Testis (tissue), 3 donors: ENCODE results near the gene NPLOC4. TPM values are rescaled to one million over a fixed set of nuclear protein-coding genes. Genes with fewer than 3 reads are reported as not detected.
A peak's percentile ranks its signal among the peaks of the same experiment; 100 is the strongest.

ENCODE experiments used
- DNase-seq: peaks from one replicate; pipeline ENCODE4 v3.0.0-alpha.2; 2019
- H3K27ac ChIP-seq, 2 donors: fragments of 200-600 bp; sonication (generic); one replicate each; pipeline ENCODE4 v1.5.1; 2019
- H3K27me3 ChIP-seq: fragments of 200-600 bp; sonication (generic); one replicate; pipeline ENCODE4 v1.5.1; 2019
- H3K36me3 ChIP-seq: fragments of 200-600 bp; sonication (generic); one replicate; pipeline ENCODE4 v1.5.1; 2017; ENCODE audit warnings: low read depth; ENCODE audit errors: missing control alignments
- H3K4me1 ChIP-seq: fragments of 200-600 bp; sonication (generic); one replicate; pipeline ENCODE4 v1.5.1; 2019
- H3K4me3 ChIP-seq, 2 donors: fragments of 200-600 bp; sonication (generic); one replicate each; pipeline ENCODE4 v1.5.1; 2017 to 2019
- H3K9me3 ChIP-seq: fragments of 200-600 bp; sonication (generic); one replicate; pipeline ENCODE4 v1.5.1; 2017
- POLR2A ChIP-seq: fragments of 450-650 bp; IDR thresholded peaks from one replicate; pipeline ENCODE4 v1.6.1; 2017; ENCODE audit warnings: antibody characterized with exemption, mild to moderate bottlenecking, moderate library complexity
- WGBS, 2 donors: methylation state at CpG; one replicate each; pipeline ENCODE4 v1.1.5; 2018; 5-methylcytosine and 5-hydroxymethylcytosine counted together
- intact Hi-C: fragments of 100-400 bp; cut with DNase I; formaldehyde crosslinking; loops from one replicate; pipeline ENCODE4 v1.15.1; 2023; ENCODE audit warnings: low total_unique reads
- polyA plus RNA-seq: library from polyadenylated mRNA; stranded (reverse); fragments of 350-450 nt; fragmentation: Illumina TruSeq; extraction: RNeasy Lipid Tissue Mini Kit (QIAGEN cat#74804); gene quantifications from one replicate; pipeline ENCODE4 v1.2.3, GENCODE V29; 2014; ENCODE audit warnings: low read depth, low replicate concordance; ENCODE audit not compliant: insufficient read depth
- small RNA-seq, 2 donors: library from RNA; depleted of rRNA; stranded (forward); fragments of <200 nt; gene quantifications; one replicate each; pipeline ENCODE3, GENCODE V24; 2016
- total RNA-seq, 2 donors: library from RNA; depleted of rRNA; stranded (reverse); fragments of >200 nt; gene quantifications; one replicate each; pipeline ENCODE4 v1.2.3, GENCODE V29; 2016
- TF ChIP-seq, protein P1 (sequence below), 3 experiments: fragments of 450-650 bp in 2 of 3; fragments of 200-600 bp in 1 of 3; sonication (generic) in 1 of 3; IDR thresholded peaks; one replicate each; pipeline ENCODE4 v1.5.1; 2016 to 2019; ENCODE audit warnings: antibody characterized with exemption in 3 of 3, mild to moderate bottlenecking in 2 of 3, moderate library complexity in 1 of 3

Gene NPLOC4
- total and polyA plus RNA-seq, 3 donors from 2014 or later = 106 to 130 (median 122) TPM

DNA sequence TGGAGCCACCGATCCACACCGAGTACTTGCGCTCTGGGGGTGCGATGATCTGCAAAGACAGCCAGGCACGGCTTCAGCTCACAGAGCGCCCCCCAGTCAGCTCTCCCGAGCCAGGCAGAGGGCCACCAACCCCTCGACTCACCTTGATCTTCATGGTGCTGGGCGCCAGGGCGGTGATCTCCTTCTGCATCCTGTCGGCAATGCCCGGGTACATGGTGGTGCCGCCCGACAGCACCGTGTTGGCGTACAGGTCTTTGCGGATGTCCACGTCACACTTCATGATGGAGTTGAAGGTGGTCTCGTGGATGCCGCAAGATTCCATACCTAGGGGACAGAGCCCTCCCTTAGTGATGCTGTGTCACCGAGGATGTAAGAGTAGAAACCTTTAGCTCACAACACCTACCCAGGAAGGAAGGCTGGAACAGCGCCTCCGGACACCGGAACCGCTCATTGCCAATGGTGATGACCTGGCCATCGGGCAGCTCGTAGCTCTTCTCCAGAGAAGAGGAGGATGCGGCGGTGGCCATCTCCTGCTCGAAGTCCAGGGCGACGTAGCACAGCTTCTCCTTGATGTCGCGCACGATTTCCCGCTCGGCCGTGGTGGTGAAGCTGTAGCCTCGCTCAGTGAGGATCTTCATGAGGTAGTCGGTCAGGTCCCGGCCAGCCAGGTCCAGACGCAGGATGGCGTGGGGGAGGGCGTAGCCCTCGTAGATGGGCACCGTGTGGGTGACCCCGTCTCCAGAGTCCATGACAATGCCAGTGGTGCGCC is 125.9 kb downstream of the NPLOC4 start:
- peak overlapping the region; percentile 74 to 96 for H3K4me3 ChIP-seq
- WGBS, 2 donors = 30 to 47% methylated on average over 30 to 45 of the region's 48 CpGs
- H3K27ac ChIP-seq = peak overlapping the region; percentile 51 to 100
- H3K27me3 ChIP-seq = no peaks in the 10 kb centered on the region
- H3K9me3 ChIP-seq = no peaks in the 10 kb centered on the region
- no peak for TF ChIP-seq POLR2A
- TF ChIP-seq, protein P1, sequence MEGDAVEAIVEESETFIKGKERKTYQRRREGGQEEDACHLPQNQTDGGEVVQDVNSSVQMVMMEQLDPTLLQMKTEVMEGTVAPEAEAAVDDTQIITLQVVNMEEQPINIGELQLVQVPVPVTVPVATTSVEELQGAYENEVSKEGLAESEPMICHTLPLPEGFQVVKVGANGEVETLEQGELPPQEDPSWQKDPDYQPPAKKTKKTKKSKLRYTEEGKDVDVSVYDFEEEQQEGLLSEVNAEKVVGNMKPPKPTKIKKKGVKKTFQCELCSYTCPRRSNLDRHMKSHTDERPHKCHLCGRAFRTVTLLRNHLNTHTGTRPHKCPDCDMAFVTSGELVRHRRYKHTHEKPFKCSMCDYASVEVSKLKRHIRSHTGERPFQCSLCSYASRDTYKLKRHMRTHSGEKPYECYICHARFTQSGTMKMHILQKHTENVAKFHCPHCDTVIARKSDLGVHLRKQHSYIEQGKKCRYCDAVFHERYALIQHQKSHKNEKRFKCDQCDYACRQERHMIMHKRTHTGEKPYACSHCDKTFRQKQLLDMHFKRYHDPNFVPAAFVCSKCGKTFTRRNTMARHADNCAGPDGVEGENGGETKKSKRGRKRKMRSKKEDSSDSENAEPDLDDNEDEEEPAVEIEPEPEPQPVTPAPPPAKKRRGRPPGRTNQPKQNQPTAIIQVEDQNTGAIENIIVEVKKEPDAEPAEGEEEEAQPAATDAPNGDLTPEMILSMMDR (IDR thresholded peaks at IDR 0.05) = no peak
- intact Hi-C loops = no loop called here
- peak; percentile 31 for DNase-seq
- no peaks in the 10 kb centered on the region for H3K36me3 ChIP-seq
- peaks cover 25% of the 10 kb centered on the region for H3K4me1 ChIP-seq

GRCh38 chr17:81509972-81510784 is 126.7 kb downstream of the NPLOC4 start:
- H3K27me3 ChIP-seq = no peaks in the 10 kb centered on the region
- no peaks in the 10 kb centered on the region for H3K9me3 ChIP-seq
- DNase-seq = no peak
- intact Hi-C loops = no loop called here
- peak overlapping the region in 1 of 2 donors; percentile 100 for H3K27ac ChIP-seq
- peak overlapping the region; percentile 74 to 96 for H3K4me3 ChIP-seq
- TF ChIP-seq POLR2A = no peak
- TF ChIP-seq, protein P1 (IDR thresholded peaks at IDR 0.05) = no peak
- no peaks in the 10 kb centered on the region for H3K36me3 ChIP-seq
- H3K4me1 ChIP-seq = peaks cover 19% of the 10 kb centered on the region
- WGBS, 2 donors = 28 to 31% methylated on average over 22 of the region's 22 CpGs

GRCh38 chr17:81509207-81509971 is 127.5 kb downstream of the NPLOC4 start:
- H3K27ac ChIP-seq = peak overlapping the region; percentile 21 to 100
- no peaks in the 10 kb centered on the region for H3K9me3 ChIP-seq
- peaks cover 19% of the 10 kb centered on the region for H3K4me1 ChIP-seq
- DNase-seq = no peak
- no peak for TF ChIP-seq POLR2A
- TF ChIP-seq, protein P1 (IDR thresholded peaks at IDR 0.05) = no peak
- intact Hi-C loops = no loop called here
- H3K36me3 ChIP-seq = no peaks in the 10 kb centered on the region
- H3K27me3 ChIP-seq = no peaks in the 10 kb centered on the region
- peak overlapping the region; percentile 74 to 96 for H3K4me3 ChIP-seq
- WGBS, 2 donors = 42 to 51% methylated on average over 12 of the region's 12 CpGs

DNA sequence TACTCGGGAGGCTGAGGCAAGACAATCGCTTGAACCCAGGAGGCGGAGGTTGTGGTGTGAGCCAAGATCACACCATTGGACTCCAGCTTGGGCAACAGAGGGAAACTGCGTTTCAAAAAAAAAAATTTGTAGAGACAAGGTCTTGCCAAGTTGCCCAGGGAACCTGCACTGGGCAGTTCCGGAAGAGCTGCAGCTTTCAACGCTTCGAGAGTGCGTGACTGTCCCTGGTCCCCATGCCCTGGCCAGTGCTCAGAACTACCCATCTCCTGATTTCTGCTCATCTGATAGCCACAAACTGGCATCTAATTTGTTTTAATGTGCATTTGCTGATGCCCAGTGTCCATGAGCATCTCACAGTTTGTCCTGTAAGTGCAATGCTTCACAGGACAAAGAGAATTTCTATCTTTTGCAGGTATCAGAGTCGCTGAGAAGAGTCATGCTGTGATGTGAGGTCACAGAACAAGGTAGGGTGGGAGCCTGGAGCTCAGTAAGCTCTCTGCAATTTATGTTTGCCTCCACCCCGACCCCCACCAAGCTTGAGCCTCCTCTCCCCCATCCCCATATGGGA is 128.2 kb downstream of the NPLOC4 start:
- no peak for DNase-seq
- Histone ChIP-seq H3K9me3 (no peaks in the 10 kb centered on the region), H3K4me3 (peak overlapping the region in 1 of 2 donors; percentile 96), H3K4me1 (peaks cover 13% of the 10 kb centered on the region), H3K36me3 (no peaks in the 10 kb centered on the region), H3K27ac (no peak overlapping the region), H3K27me3 (no peaks in the 10 kb centered on the region)
- TF ChIP-seq, protein P1 (IDR thresholded peaks at IDR 0.05) = no peak
- TF ChIP-seq POLR2A = no peak
- WGBS, 2 donors = 55 to 70% methylated on average over 9 to 10 of the region's 10 CpGs
- intact Hi-C loops = no loop called here

Small RNA genes lying within 50 kb of the gene (small RNA-seq; reads per million reads assigned to genes)
- gene RF00019 = 0 reads per million in 2 donors

Other genes with a start within 250 kb of the NPLOC4 start
- 10 to 100 TPM; 29.2 to 30.2 TPM for gene BAHCC1, start 241.7 kb downstream of the NPLOC4 start, total RNA-seq
- gene BAHCC1, start 241.7 kb downstream of the NPLOC4 start, polyA plus RNA-seq = 11.3 TPM
- 1,000 to 10,000 TPM; 1,790 to 2,057 TPM for gene ACTG1, start 124.3 kb downstream of the NPLOC4 start, total RNA-seq
- 1,571 TPM for gene ACTG1, start 124.3 kb downstream of the NPLOC4 start, polyA plus RNA-seq
- 1 to 10 TPM; 3.5 to 4.0 TPM for gene FSCN2, start 108.7 kb downstream of the NPLOC4 start, total RNA-seq
- gene FSCN2, start 108.7 kb downstream of the NPLOC4 start, polyA plus RNA-seq = 0.37 TPM
- 10 to 100 TPM; 42.6 to 45.8 TPM for gene FAAP100, start 84.8 kb downstream of the NPLOC4 start, total RNA-seq
- gene FAAP100, start 84.8 kb downstream of the NPLOC4 start, polyA plus RNA-seq = 17.6 TPM
- 1 to 10 TPM; 1.2 to 1.3 TPM for gene TSPAN10, start 84 bp upstream of the NPLOC4 start, total RNA-seq
- gene TSPAN10, start 84 bp upstream of the NPLOC4 start, polyA plus RNA-seq = 3.1 TPM
- 1 to 10 TPM in 1 of 2 donors, under 1 TPM in 1; 0.56 to 1.0 TPM for gene PDE6G, start 19.4 kb upstream of the NPLOC4 start, total RNA-seq
- 4.9 TPM for gene PDE6G, start 19.4 kb upstream of the NPLOC4 start, polyA plus RNA-seq
- gene OXLD1, start 29.5 kb upstream of the NPLOC4 start, total RNA-seq = 10 to 100 TPM; 40.9 to 48.3 TPM
- 45.2 TPM for gene OXLD1, start 29.5 kb upstream of the NPLOC4 start, polyA plus RNA-seq
- 10 to 100 TPM; 19.0 to 19.9 TPM for gene CCDC137, start 29.6 kb upstream of the NPLOC4 start, total RNA-seq
- 18.6 TPM for gene CCDC137, start 29.6 kb upstream of the NPLOC4 start, polyA plus RNA-seq
- gene ARL16, start 46.7 kb upstream of the NPLOC4 start, total RNA-seq = 10 to 100 TPM; 35.7 to 44.2 TPM
- gene ARL16, start 46.7 kb upstream of the NPLOC4 start, polyA plus RNA-seq = 55.8 TPM
- 100 to 1,000 TPM; 154 to 160 TPM for gene HGS, start 46.9 kb upstream of the NPLOC4 start, total RNA-seq
- gene HGS, start 46.9 kb upstream of the NPLOC4 start, polyA plus RNA-seq = 182 TPM
- gene MRPL12, start 66.3 kb upstream of the NPLOC4 start, total RNA-seq = 10 to 100 TPM; 57.2 to 58.0 TPM
- 54.7 TPM for gene MRPL12, start 66.3 kb upstream of the NPLOC4 start, polyA plus RNA-seq
- 10 to 100 TPM; 30.0 to 42.0 TPM for gene SLC25A10, start 75.2 kb upstream of the NPLOC4 start, total RNA-seq
- gene SLC25A10, start 75.2 kb upstream of the NPLOC4 start, polyA plus RNA-seq = 51.4 TPM
- 1 to 10 TPM; 1.3 to 1.5 TPM for gene GCGR, start 167.0 kb upstream of the NPLOC4 start, total RNA-seq
- 0.88 TPM for gene GCGR, start 167.0 kb upstream of the NPLOC4 start, polyA plus RNA-seq
- gene MCRIP1, start 196.2 kb upstream of the NPLOC4 start, total RNA-seq = 100 to 1,000 TPM; 160 to 181 TPM
- 206 TPM for gene MCRIP1, start 196.2 kb upstream of the NPLOC4 start, polyA plus RNA-seq
- 1 to 10 TPM; 1.6 to 1.9 TPM for gene PPP1R27, start 197.9 kb upstream of the NPLOC4 start, total RNA-seq
- 7.5 TPM for gene PPP1R27, start 197.9 kb upstream of the NPLOC4 start, polyA plus RNA-seq
- gene P4HB, start 223.4 kb upstream of the NPLOC4 start, total RNA-seq = 100 to 1,000 TPM; 205 to 230 TPM
- 213 TPM for gene P4HB, start 223.4 kb upstream of the NPLOC4 start, polyA plus RNA-seq
- 100 to 1,000 TPM; 135 to 161 TPM for gene ARHGDIA, start 234.2 kb upstream of the NPLOC4 start, total RNA-seq
- 201 TPM for gene ARHGDIA, start 234.2 kb upstream of the NPLOC4 start, polyA plus RNA-seq